K562 (cell line): ENCODE measurements around the gene KDM5A. TPM values are rescaled to one million over a fixed set of nuclear protein-coding genes. Genes with fewer than 3 reads are reported as not detected.
"Not testable (repeated sequence)": the region's sequence is repeated elsewhere in the genome, so short reads cannot be mapped to it uniquely, and the experiment has no call there.

Experiments used
- ATAC-seq: fragments of 200-7000 bp; cut with Tn5 transposase; 3 replicates; pipeline ENCODE4 v1.9.1; 2020; ENCODE audit warnings: moderate library complexity
- BruUV-seq: library from RNA; stranded (reverse); fragments of 400-500 nt; replicated peaks from 2 replicates; lab custom pipeline; 2021; lab: Mats Ljungman, UMichigan
- CTCF ChIA-PET: fragments of 300-600 bp; formaldehyde crosslinking; extraction: SDS; loops from one replicate; lab custom pipeline; 2021; ENCODE audit warnings: low intra/inter-chr PET ratio; lab: Yijun Ruan, JAX
- POLR2A ChIA-PET: fragments of 300-600, 350-650 bp; sonication (Branson Sonifier 250); formaldehyde crosslinking; extraction: SDS; loops from one replicate; lab custom pipeline; 2021; ENCODE audit warnings: antibody characterized with exemption, inconsistent platforms; lab: Yijun Ruan, JAX
- DNase-seq, 4 experiments: peaks; one replicate each; pipeline versions ENCODE4 v3.0.0 to v3.0.0-alpha.2; 2011 to 2018; ENCODE audit warnings: low spot score in 3 of 4, mixed read lengths in 3 of 4; ENCODE audit errors: extremely low read depth in 1 of 4
- FAIRE-seq: peaks from 2 replicates; lab custom pipeline; 2011; peaks lifted over from hg19 to GRCh38; lab: Jason Lieb, UNC
- H2AFZ ChIP-seq: 2 replicates; pipeline ENCODE4 v1.6.0; 2011; ENCODE audit warnings: low read depth, low read length, control low read depth, inconsistent platforms
- H3K27ac ChIP-seq: fragments of 200-600 bp; 3 replicates; pipeline ENCODE4 v1.8.0; 2011; ENCODE audit warnings: low read depth, mild to moderate bottlenecking, control low read depth, inconsistent platforms, low read length, moderate library complexity, mixed read lengths; ENCODE audit errors: extremely low read depth
- H3K27me3 ChIP-seq, 2 experiments: fragments of 300-600 bp in 1 of 2; 2 replicates in 1 of 2; 3 replicates in 1 of 2; pipeline versions ENCODE4 v1.6.0 to v1.8.0; 2011; ENCODE audit warnings: inconsistent platforms in 2 of 2, low read length in 2 of 2, mild to moderate bottlenecking in 1 of 2, mixed read lengths in 1 of 2, moderate library complexity in 1 of 2; ENCODE audit not compliant: control insufficient read depth in 2 of 2, insufficient read depth in 2 of 2
- H3K36me3 ChIP-seq: fragments of 300-600 bp; 3 replicates; pipeline ENCODE4 v1.8.0; 2011; ENCODE audit warnings: mild to moderate bottlenecking, low read length, inconsistent platforms; ENCODE audit not compliant: control insufficient read depth, insufficient read depth
- H3K4me1 ChIP-seq, 2 experiments: fragments of 200-600 bp in 1 of 2; replicated peaks in 1 of 2; 2 replicates in 1 of 2; 3 replicates in 1 of 2; pipeline versions ENCODE4 v1.5.1 to v1.8.0; 2011; ENCODE audit warnings: inconsistent platforms in 2 of 2, low read length in 2 of 2, mild to moderate bottlenecking in 1 of 2, mixed read lengths in 1 of 2, moderate library complexity in 1 of 2; ENCODE audit not compliant: control insufficient read depth in 2 of 2, insufficient read depth in 2 of 2
- H3K4me2 ChIP-seq: 2 replicates; pipeline ENCODE4 v1.6.1; 2011; ENCODE audit warnings: low read length, control low read depth, inconsistent platforms, mixed read lengths; ENCODE audit not compliant: insufficient read depth
- H3K4me3 ChIP-seq: fragments of 200-600 bp; sonication (generic), shearing (Covaris generic); 2 replicates; pipeline ENCODE4 v1.5.1; 2016; ENCODE audit warnings: control low read depth, inconsistent platforms
- H3K79me2 ChIP-seq: fragments of 200-600 bp; 3 replicates; pipeline ENCODE4 v1.8.0; 2011; ENCODE audit warnings: low read length, inconsistent platforms; ENCODE audit not compliant: control insufficient read depth, insufficient read depth
- H3K9ac ChIP-seq, 2 experiments: 2 replicates each; pipeline versions ENCODE4 v1.6.0 to v1.6.1; 2011; ENCODE audit warnings: low read depth in 2 of 2, low read length in 2 of 2, control low read depth in 1 of 2, inconsistent platforms in 1 of 2, mild to moderate bottlenecking in 1 of 2, mixed read lengths in 1 of 2; ENCODE audit not compliant: insufficient read depth in 1 of 2
- H3K9me1 ChIP-seq: one replicate; pipeline ENCODE4 v1.6.0; 2011; ENCODE audit warnings: inconsistent platforms, mild to moderate bottlenecking, low read length, moderate library complexity; ENCODE audit not compliant: control insufficient read depth, insufficient read depth
- H3K9me3 ChIP-seq: replicated peaks from 2 replicates; pipeline ENCODE4 v1.5.1; 2011; ENCODE audit warnings: low read depth, low read length, inconsistent platforms; ENCODE audit not compliant: control insufficient read depth, insufficient read depth
- H4K20me1 ChIP-seq: replicated peaks from 2 replicates; pipeline ENCODE4 v1.6.1; 2011; ENCODE audit warnings: low read length, inconsistent platforms, mixed read lengths; ENCODE audit not compliant: control insufficient read depth, insufficient read depth
- BCOR ChIP-seq: fragments of 450-650 bp; IDR thresholded peaks from 2 replicates; pipeline ENCODE4 v1.6.1; 2016
- GATAD2A ChIP-seq: fragments of 450-650 bp; IDR thresholded peaks from 2 replicates; pipeline ENCODE4 v1.6.1; 2017
- L3MBTL2 ChIP-seq: fragments of 450-650 bp; IDR thresholded peaks from 2 replicates; pipeline ENCODE4 v1.6.1; 2016; ENCODE audit warnings: mild to moderate bottlenecking, moderate library complexity
- NFRKB ChIP-seq: fragments of 450-650 bp; IDR thresholded peaks from 2 replicates; pipeline ENCODE4 v1.6.1; 2016; ENCODE audit warnings: low read depth
- OTX1 ChIP-seq: fragments of 450-650 bp; formaldehyde crosslinking; IDR thresholded peaks from 2 replicates; pipeline ENCODE4 v1.4.0; 2022; ENCODE audit warnings: mild to moderate bottlenecking
- SAFB2 ChIP-seq: fragments of 200-400 bp; formaldehyde crosslinking; IDR thresholded peaks from 2 replicates; pipeline ENCODE4 v1.6.1; 2018; ENCODE audit warnings: borderline replicate concordance, low read length, low read depth, moderate library complexity; ENCODE audit not compliant: severe bottlenecking
- TCF3 ChIP-seq: sonication (generic); formaldehyde crosslinking; IDR thresholded peaks from 2 replicates; pipeline ENCODE4 v1.4.0; 2020; ENCODE audit warnings: mild to moderate bottlenecking, missing genetic modification reagents
- XRCC4 ChIP-seq: IDR thresholded peaks from one replicate; pipeline ENCODE4 v1.6.1; 2011; ENCODE audit not compliant: insufficient read depth, insufficient read length; ENCODE audit errors: extremely low read depth
- ZBED1 ChIP-seq: IDR thresholded peaks from 2 replicates; pipeline ENCODE4 v1.6.1; 2014
- ZC3H4 ChIP-seq: sonication (generic); formaldehyde crosslinking; IDR thresholded peaks from 2 replicates; pipeline ENCODE4 v1.9.0; 2021; ENCODE audit warnings: missing genetic modification reagents, borderline replicate concordance
- ZNF121 ChIP-seq: sonication (generic); formaldehyde crosslinking; conservative IDR thresholded peaks from 2 replicates; pipeline ENCODE4 v1.8.0; 2022; ENCODE audit warnings: missing genetic modification reagents
- ZNF224 ChIP-seq: sonication (generic); formaldehyde crosslinking; IDR thresholded peaks from 2 replicates; pipeline ENCODE4 v1.8.0; 2022; ENCODE audit warnings: mild to moderate bottlenecking, missing genetic modification reagents
- ZNF57 ChIP-seq: fragments of 450-650 bp; formaldehyde crosslinking; IDR thresholded peaks from 2 replicates; pipeline ENCODE4 v1.4.0; 2020; ENCODE audit warnings: mild to moderate bottlenecking, moderate library complexity
- WGBS: fragments of 100-300 bp; shearing (Covaris generic); methylation state at CpG from one replicate; pipeline ENCODE4 v1.1.6; 2016; ENCODE audit warnings: low coverage, mixed read lengths; ENCODE audit not compliant: insufficient coverage; ENCODE audit errors: missing lambda C conversion rate; 5-methylcytosine and 5-hydroxymethylcytosine counted together
- in situ Hi-C: fragments of 300-500 bp; cut with MboI; formaldehyde crosslinking; loops from 4 replicates; pipeline ENCODE4 v1.15.0; 2018; ENCODE audit warnings: inconsistent platforms, mixed read lengths
- intact Hi-C: fragments of 100-400 bp; cut with micrococcal nuclease; formaldehyde crosslinking; loops from 2 replicates; pipeline ENCODE4 v1.14.2; 2022
- polyA plus RNA-seq, 8 experiments: library from polyadenylated mRNA; depleted of rRNA in 4 of 8; stranded (reverse) in 5 of 8; unstranded in 3 of 8; fragments of >200 nt; fragmentation: Nextera tagmentation in 2 of 8; fragmentation: Illumina TruSeq in 1 of 8; extraction: Ambion mirVana in 2 of 8; extraction: Trizol in 1 of 8; gene quantifications; 2 replicates each; pipeline versions ENCODE4 v1.2.1 to v1.2.3, GENCODE V29; 2011 to 2014; ENCODE audit warnings: inconsistent platforms in 1 of 8, missing spikeins in 1 of 8
- total RNA-seq, 7 experiments: library from RNA; depleted of rRNA in 6 of 7; stranded (reverse); fragments of >200 nt in 6 of 7; fragmentation: Illumina TruSeq in 2 of 7; extraction: Trizol in 2 of 7; gene quantifications; 2 replicates each; pipeline versions ENCODE4 v1.2.1 to v1.2.3, GENCODE V29; 2011 to 2021; ENCODE audit warnings: low replicate concordance in 1 of 7

The KDM5A gene
- total and polyA plus RNA-seq, 9 of the 15 experiments (the other 6 are each of a cell fraction or from before 2014, with no cell fraction given) = 5.5 to 35.1 (median 13.1) TPM

DNA sequence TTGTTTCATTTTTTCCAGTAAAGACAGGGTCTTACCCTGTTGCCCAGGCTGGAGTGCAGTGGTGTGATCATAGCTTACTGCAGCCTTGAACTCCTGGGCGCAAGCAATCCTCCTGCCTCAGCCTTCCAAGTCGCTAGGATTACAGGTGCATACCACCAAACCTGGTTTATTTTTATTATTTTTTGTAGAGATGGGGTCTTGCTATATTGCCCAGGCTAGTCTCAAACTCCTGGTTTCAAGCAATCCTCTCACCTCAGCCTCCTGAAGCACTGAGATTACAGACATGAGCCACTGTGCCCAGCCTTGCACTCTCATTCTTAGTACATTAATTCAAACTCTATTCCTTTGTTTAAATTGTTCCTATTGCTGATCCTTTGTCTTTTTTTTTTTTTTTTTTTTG lies 46.6 kb upstream of the KDM5A start:
- H4K20me1 ChIP-seq, DNase-seq, H3K79me2 ChIP-seq, CTCF ChIA-PET, POLR2A ChIA-PET, H3K9me1 ChIP-seq, ATAC-seq, H3K4me2 ChIP-seq, FAIRE-seq, H3K27me3 ChIP-seq, H3K4me3 ChIP-seq, H2AFZ ChIP-seq, H3K9me3 ChIP-seq, H3K4me1 ChIP-seq, H3K27ac ChIP-seq, BruUV-seq, H3K9ac ChIP-seq, in situ Hi-C loops, intact Hi-C loops: not testable (repeated sequence)
- H3K36me3 ChIP-seq = peaks cover 40% of the 10 kb centered on the region
- WGBS = 68% methylated on average over 2 of the region's 2 CpGs
- TF ChIP-seq ZNF121 = 0 out of 2 replicates have a peak, but pooled peaks have one; percentile 20

DNA sequence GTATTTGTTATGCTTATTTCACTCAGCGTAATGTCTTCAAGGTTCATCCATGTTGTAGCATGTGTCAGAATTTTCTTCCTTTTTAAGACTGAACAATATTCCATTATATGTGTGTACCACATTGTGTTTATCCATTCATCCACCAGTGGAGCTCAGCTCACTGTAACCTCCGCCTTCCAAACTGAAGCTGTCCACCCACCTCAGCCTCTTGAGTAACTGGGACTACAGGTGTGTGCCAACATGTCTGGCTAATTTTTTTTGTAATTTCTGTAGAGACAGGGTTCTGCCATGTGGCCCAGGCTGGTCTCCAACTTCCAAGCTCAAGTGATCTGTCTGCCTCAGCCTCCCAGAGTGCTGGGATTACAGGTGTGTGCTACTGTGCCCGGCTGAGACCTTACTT lies 33.4 kb upstream of the KDM5A start:
- in situ Hi-C loops = no loop called here
- WGBS = 87% methylated on average over 3 of the region's 3 CpGs
- BruUV-seq = no TSS peak
- intact Hi-C loops = no loop called here
- no peak for FAIRE-seq
- Histone ChIP-seq H4K20me1 (no peaks in the 10 kb centered on the region), H3K4me3 (no peak overlapping the region), H3K79me2 (no peaks in the 10 kb centered on the region), H3K9me1 (no peaks in the 10 kb centered on the region), H3K4me1 (no peaks in the 10 kb centered on the region), H3K27me3 (no peaks in the 10 kb centered on the region), H3K9me3 (no peaks in the 10 kb centered on the region), H3K4me2 (no peak overlapping the region), H2AFZ (no peak overlapping the region), H3K27ac (no peak overlapping the region), H3K36me3 (peaks cover 20% of the 10 kb centered on the region; the same call in 2 of the 3 replicates), H3K9ac (no peak overlapping the region)
- no peak for ATAC-seq
- TF ChIP-seq OTX1 (CRISPR knock-in tag) = no peak
- no peak for TF ChIP-seq ZBED1
- no peak for TF ChIP-seq ZNF224 (CRISPR knock-in tag)
- TF ChIP-seq L3MBTL2 = no peak
- TF ChIP-seq TCF3 (CRISPR knock-in tag) = no peak
- TF ChIP-seq ZC3H4 (CRISPR knock-in tag) = no peak
- no peak for TF ChIP-seq BCOR
- no peak for TF ChIP-seq GATAD2A
- no peak for TF ChIP-seq ZNF57 (CRISPR knock-in tag)
- TF ChIP-seq NFRKB = no peak
- no peak for TF ChIP-seq XRCC4
- no peak for TF ChIP-seq SAFB2
- POLR2A ChIA-PET = no interaction called here
- CTCF ChIA-PET = no interaction called here
- DNase-seq = no peak
